Activated CD4-positive, CD25-positive, alpha-beta regulatory T cell (primary cell): Measurements from ENCODE around the gene SFT2D3.

ENCODE experiments used
- DNase-seq, 4 experiments: peaks; one replicate each; lab custom pipeline; 2025; lab: John Stamatoyannopoulos, UW

Gene SFT2D3

DNA sequence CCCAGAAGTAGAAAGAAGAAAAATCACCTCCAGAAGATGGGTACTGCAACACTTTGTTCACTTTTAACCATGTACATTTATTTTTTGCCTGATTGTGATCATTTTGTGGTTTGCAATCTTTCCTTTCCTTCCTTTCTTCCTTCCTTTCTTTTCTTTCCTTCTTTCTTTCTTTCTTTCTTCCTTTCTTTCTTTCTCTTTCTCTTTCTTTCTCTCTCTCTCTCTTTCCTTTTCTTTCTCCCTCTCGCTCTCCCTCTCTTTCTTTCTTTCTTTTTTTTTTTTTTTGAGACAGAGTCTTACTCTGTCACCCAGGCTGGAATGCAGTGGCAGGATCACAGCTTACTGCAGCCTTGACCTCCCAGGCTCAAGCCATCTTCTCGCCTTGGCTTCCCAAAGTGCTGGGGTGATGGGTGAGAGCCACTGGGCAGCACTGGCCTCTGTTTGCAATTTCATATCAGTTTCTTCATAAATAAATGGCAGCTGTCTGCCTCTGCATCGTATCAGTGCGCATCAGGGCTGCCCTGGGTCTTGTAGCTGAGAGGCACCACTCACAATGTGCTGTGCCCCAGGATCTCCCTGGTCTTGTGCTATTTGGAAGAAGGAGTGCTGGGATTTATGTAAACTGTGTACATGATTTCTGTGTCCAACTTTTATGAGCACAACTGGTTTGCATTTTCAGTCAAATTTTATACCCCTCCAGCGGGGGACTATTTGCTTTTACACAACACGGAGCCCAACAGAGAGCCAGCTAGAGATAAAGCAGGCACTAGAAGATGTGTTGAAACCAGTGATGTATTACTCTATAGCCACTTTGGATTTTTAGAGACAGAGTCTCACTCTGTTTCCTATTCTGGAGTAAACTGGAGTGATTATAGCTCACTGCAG lies 19.1 kb upstream of the SFT2D3 start:
- no peak for DNase-seq

DNA sequence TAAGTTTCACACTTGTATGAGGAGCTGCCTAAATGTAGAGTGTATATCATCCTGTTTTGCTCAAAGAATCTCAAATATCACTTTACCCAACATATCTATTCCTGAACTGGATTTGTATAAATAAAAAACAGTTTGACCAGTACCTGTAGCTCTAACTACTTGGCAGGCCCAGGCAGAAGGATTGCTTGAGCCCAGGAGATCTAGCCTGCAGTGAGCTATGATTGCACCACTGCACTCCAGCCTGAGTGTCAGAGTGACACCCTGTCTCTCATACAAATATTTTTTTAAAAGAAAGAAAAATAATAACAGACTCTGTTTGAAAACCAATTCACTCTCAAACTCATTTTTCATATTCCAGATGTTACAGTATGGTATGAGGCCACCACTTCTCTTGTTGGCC lies 18.2 kb upstream of the SFT2D3 start:
- DNase-seq: no peak

DNA sequence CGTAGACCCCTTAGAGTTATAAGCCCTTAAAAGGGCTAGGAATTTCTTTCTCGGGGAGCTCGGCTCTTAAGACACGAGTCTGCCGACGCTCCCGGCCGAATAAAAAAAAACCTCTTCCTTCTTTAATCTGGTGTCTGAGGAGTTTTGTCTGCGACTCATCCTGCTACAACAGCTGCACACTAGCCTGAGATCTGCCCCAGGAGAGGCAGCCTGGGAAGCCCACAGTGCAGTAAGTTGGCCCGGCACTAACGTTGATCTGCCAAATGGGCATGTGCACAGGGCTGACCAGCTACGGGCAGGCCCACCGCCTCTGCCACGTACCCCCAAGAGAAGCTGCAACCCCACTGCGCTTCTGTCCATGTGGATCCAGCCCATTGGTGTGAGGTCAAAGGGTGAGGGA lies 17.5 kb upstream of the SFT2D3 start:
- DNase-seq: no peak

DNA sequence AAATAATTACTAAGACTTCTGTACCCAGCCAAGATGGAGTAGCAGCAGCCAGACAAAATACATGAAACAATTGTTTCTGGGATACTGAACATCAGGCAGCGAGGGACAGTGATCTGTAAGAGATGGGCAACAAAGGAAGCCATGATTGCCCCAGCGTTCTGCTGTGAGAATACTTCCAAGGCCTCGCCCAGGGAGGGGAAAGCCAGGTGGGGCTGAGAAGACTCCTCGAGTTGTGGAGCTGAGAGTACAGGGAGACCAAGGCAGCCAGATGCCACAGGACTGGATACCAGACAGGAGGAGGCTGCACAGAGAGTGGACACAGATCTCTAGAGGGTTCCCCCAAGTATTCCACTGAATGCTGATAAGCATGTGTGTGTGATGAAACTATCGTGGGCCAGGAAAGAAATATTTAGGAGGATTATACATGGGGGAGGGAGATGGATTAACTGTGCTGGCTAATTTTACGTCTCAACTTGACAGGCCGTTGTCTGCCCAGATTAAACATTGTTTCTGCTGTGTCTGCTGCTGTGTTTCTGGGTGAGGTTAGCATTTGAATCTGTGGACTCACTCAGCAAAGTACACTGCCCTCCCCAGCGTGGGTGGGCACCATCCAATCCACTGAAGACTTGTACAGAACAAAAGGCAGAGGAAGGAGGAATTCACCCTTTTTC lies 15.8 kb upstream of the SFT2D3 start:
- DNase-seq: no peak

DNA sequence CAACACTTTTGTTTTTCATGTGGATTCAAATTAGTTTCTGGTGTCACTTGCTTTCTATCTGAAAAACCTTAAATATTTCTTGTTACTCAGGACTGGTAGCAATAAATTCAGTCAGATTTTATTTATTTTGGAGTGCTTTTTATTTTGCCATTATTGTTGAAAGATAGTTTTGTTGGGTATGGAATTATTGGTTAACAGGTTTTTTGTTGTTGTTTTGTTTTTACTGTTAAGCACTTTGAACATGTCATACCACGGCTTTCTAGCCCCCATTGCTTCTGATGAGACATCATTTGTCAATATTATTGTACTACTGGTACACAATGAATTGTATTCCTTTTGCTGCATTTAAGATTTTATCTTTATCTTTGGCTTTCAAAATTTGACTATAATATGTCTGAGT lies 12.9 kb upstream of the SFT2D3 start:
- DNase-seq: no peak

DNA sequence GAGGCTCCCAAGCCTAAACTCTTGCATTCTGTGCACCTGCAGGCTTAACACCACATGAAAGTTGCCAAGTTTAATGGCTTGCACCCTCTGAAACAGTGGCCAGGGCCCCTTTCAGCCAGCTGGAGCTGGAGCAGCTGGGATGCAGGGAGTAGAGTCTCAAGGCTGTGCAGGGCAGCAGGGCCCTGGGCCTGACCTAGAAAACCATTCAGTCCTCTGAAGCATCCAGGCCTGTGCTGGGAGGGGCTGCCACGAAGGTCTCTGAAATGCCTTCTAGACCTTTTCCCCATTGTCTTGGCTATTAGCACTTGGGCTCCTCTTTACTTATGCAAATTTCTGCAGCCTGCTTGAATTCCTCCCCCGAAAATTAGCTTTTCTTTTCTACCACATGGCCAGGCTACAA lies 10.6 kb upstream of the SFT2D3 start:
- no peak for DNase-seq

DNA sequence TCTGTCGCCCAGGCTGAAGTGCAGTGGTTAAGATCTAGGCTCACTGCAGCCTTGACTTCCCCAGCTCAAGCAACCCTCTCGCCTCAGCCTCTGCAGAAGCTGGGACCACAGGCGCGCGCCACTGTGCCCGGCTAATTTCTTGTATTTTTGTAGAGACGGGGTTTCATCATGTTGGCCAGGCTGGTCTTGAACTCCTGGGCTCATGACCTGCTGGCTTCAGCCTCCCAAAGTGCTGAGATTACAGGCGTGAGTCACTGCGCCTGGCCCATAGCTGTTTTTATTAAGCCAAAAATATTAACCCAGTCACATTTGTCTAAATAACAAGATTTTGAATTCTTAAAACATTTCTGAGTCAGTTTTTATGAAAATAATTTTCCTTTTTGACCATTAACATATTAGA lies 6.3 kb upstream of the SFT2D3 start:
- no peak for DNase-seq

DNA sequence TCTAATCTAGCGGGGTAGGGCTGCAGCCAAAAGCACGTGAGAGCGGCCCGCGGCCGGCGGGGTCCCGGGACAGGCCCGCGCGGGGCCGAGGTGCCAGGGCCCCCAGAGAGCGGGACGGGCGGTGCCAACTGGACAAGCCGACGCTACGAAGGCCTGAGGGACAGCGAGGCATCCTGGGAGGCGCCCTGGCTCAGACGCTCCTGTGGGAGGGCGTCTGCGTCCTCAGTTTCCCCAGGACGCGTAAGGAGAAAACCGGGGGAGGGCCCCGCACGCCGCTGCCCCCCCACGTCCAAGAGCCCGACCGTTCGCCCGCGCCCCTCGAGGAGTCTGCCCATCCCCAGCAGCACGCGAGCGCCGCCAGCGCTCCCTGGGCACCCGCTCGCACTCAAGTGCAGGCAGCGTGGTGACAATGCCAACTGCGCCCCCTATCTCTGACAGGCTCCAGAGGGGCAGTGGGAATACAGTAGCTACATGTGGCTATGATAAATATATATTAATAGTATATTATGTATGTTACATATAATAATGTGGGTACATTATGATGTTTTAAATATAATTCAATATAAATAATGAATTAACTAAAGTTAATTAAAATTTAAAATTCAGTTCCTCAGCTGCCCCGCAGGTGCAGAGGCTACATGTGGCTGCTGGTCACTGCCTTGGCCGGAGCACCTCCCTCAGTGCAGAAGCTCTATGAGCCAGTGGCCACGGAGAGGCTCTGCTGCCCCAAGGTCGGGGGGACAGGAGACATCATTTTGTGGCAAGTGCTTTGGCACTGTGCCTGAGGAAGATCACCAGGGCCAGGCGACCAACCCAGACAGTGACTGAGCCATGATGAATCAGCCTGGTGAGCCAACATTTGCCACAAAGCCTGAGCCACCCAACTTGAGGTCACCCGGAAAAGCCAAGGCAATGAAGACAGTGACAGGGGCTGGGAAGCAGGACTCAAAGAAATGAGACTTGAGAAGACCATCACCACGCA lies 5.5 kb upstream of the SFT2D3 start:
- peak in 1 of 4 experiments; percentile 27 for DNase-seq

DNA sequence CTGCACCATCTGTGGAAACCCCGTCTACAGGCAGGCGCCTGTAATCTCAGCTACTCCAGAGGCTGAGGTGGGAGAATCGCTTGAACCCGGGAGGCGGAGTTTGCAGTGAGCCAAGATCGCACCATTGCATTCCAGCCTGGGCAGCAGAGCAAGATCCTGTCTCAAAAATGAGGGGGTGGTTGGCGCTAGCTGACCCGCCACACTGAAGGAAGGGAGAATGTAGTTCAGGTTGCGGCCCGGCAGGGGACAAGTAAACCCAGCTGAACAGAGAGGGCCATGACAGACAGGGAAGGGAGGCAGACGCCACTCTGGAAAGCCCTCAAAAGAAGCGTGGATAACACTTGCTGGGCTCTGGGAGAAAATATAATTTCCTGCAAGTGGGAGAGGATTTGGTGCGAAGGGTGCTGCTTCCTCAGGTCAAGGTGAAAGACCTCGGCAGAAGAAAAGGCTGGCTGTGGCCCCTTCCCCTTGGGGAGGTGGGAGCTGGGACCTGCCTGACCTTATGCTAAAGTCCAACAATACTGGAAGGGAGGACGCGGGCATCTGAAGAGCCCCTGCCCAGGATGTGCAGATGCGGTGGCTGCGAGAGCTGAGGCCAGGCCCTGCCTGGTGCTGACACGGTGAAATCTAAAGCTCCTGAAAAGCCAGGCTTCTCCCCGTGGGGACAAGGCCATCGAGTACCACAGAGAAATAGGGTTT lies 3.7 kb upstream of the SFT2D3 start:
- no peak for DNase-seq

DNA sequence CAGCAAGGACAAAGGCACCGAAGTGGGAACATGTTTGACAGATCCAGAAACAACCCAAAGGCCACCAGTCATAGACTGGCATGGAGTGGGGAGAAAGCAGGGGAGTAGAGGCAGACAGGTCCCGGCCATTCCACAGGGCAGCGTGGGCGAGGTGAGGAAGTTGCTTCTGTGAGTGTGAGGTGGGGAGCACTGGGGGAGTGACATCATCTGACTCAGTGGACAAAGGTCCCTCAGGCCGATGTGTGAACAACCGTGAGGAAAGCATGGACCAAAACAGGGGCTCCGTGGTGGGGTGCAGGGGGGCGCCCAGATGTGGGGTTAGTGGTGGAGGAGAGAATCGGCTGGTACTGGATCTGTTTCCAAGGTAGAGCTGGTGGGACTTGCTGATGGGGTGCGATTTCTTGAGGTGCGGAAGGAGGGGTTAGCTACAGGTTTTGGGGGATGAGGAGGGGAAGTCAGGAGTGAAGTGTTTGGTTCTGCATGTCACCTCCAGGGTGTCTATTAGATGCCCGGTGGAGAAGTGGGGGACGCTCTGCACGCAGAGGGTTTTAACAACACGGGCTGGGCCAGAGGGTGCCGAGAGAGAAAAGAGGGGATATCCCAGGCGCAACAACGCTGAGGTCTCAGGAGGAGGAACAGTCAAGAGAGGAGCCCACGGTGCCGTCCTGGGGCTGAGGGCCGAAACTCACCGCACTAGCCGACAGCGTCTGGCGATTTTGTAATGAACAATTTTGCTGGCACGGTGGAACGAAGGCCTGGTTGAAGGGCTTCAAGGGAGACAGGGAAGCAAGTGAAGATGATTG lies 2.5 kb upstream of the SFT2D3 start:
- no peak for DNase-seq

DNA sequence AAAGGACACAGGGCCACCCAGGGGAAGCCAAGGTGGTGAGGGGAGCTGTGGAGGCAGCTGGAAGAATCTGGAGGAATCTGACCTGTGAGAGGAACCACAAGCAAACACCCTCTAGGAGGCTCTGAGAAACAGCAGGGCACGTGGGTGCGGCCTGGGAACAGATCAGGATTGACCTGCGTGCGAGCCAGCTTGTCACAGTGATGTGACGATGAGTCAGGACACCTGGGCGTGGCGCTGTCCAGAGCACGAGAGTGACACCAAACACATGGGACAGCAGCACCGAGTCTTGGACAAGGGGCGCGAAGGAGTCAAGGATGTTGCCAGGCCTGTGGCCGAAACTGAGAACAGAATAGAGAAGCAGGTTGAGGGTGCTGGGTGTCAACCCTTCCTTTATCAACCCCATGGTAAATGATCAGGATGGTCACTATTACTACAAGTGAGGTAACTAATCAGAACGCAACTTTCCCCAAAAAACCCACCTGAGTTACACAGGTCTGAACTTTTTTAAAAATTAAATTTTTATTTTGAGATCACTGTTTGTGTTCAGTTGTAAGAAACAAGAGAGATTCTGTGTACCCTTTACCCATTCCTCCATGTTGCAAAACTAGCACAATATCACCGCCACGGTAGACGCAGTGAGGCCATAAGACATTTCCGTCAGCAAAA lies 637 bp upstream of the SFT2D3 start:
- DNase-seq: peak in 1 of 4 experiments; percentile 18

DNA sequence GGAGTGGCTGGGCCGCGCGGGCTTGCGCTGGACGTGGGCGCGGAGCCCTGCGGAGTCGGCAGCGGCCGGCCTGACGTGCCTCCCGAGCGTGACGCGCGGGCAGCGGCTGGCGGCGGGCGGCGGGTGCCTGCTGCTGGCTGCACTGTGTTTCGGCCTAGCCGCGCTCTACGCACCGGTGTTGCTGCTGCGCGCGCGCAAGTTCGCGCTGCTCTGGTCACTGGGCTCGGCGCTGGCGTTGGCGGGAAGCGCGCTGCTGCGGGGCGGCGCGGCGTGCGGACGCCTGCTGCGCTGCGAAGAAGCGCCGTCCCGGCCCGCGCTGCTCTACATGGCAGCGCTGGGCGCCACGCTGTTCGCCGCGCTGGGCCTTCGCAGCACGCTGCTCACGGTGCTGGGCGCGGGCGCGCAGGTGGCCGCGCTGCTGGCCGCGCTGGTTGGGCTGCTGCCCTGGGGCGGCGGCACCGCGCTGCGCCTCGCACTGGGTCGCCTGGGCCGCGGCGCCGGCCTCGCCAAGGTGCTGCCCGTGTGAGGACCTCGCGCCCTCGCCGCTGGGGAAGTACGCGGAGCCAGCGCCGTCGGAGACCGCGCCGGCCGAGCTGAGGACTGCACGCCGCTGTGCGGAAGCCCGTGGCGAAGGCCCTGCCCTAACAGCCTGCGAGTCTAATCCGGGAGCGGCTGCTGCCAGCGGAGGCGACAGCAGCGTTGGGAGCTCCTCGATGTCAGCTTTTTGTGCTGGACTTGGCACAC lies 526 bp downstream of the SFT2D3 start:
- DNase-seq: peak; percentile 51 to 73 (median 67)

DNA sequence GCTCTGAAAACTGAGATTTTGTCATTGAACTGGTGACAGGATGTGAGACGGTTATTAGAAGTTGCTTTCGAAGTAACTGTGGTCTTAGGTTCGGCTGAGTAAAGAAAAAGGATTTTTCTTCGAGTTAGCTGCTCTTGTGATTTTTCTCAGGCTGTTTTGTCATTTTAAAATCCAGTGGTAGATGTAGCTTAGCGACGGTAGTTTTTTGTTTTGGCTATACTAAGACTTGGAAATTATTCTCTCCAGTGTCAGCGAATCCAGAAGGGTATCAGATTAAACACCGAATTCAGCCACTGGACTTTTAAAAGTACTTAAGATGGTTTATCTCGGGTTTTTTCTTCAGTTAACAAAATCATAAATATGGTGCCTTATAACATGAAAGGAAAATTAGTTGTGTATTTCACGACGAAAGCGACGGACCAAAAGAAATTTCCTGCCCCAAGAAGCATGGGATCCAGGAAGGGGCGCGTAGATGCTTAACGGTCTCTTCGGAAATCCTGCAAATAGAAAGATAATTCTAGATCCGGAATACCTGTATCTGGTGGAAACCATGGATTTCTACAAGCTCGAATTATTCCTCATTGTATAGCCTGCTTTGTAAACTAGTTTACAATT lies 1.2 kb downstream of the SFT2D3 start:
- no peak for DNase-seq

DNA sequence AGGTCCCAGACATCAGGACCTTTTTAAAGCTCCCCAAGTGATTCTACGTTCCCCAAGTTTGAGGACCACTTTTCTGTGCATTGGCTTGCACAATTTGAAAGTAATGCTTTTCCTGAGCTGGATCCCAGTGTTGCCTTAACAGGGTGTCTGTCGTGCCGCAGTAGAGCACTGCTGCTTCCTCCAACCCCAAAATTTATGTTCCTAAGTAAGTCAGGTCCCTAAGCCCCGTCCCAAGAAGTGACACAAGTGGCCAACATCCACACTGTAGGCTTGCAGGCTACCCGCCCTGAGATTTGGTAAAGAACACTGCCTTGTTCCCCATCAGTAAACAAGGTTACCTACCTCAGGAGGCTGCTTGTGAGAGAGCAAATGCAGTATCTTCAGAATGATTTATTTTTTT lies 2.0 kb downstream of the SFT2D3 start:
- no peak for DNase-seq

DNA sequence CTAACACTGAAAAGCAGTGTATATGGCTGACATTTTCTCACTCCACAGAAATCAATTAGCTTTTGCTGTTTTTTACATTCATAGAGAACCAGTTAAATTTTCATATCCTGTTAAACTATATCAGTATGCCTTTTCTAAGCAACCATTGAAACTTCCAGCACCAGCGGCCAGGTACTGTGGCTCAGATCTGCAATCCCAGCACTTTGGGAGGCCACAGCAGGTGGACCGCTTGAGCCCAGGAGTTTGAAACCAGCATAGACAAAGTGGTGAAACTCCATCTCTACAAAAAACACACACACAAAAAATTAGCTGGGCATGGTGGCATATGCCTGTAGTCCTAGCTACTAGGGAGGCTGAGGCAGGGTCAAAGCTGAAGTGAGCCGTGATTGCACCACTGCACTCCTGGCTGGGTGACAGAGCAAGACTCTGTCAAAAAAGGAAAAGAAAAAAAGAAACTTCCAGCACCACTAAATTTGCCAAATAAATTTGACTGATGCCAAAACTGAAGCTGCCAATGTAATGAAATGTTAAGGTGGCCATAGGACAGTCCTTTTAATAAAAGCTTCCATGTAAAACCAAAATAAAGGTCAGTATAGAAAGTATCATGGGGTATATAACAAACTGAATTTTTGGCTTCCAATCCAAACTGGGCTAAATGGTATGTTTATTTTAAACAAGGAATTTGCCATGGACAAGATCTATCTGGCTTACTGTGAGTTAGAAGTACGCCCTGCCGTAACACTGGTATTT lies 3.5 kb downstream of the SFT2D3 start:
- DNase-seq: no peak

DNA sequence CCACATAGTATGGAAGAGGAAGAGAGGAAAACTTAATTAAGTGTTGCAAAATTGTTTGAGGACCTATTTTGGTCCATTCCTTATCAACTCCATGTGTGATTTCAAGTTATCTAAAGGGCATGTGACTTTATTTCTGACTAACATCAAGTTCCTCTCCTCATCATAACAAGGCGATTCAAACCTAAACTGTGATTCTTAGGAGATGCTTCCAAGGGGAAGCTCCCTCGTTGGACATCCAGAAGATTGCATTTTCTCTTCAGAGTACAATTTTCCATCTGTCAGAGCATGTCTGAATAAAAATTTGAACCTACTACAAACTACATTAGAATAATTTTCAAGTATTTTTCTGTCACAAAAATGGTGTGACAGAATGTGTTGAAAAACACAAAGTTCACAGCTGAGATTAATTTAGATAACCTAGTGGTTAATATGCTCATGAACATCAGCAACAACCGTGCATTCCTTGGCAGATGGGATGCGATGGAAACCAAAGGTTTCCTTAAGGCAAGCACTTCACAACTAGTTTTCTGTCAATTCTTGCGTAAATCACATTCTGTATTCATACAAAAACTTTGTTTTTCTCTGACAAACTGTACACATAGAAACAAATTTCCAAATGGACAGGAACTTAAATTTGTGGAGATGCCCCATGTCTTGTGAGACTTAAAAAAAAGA lies 4.2 kb downstream of the SFT2D3 start:
- no peak for DNase-seq

DNA sequence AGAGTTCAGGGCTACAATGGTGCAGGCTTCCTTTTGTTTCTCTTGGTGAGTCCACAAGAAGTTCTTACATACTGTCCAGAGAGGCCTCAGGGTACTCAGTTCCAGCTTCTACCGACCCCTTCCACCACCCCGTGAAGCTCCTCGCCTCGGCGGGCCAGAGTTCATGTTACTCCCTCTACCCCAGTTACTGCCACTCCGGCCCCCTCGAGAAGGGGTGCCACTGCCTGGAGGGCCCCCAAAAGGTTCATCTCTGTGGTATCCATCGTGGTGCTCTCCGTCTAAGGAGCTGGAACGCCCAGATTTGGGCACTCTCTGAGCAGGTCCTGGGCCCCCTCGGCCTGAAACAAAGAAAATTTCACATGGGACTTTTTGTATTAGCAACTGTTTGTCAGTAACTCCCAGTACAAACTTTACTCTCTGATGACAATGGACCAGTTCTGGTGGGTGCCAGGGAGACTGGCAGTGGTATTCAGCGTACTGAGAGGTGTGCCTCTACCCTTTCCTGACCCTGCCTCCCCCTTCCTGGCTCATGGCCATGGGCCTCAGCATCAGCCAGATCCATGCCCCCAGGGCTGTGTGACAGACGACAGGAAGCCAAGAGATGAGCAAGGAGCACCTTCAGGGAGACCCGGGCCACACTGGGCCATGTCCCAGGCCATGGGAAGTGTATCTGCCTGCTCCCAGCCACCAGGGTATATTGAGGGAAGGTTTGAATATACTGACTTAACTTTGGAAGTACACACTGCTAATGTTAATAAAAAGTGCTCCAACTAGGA lies 5.1 kb downstream of the SFT2D3 start:
- no peak for DNase-seq
